Renal cortex interstitium (tissue), 11 donors: ENCODE results near the gene B3GNT7. TPM values are rescaled to one million over a fixed set of nuclear protein-coding genes. Genes with fewer than 3 reads are reported as not detected.

Experiments
- DNase-seq, 11 donors: peaks; one replicate each; pipeline ENCODE4 v3.0.0-alpha.2; 2013; ENCODE audit warnings: low read depth in 9 of 11, low spot score in 4 of 11; ENCODE audit errors: extremely low read depth in 1 of 11
- polyA plus RNA-seq, 3 donors: library from polyadenylated mRNA; unstranded; fragments of 120-200 nt; gene quantifications; one replicate each; pipeline ENCODE4 v1.2.1, GENCODE V29; 2013; ENCODE audit not compliant: insufficient read length in 3 of 3

Gene B3GNT7
- polyA plus RNA-seq, 3 donors, result 3.4 to 4.1 (median 3.9) TPM

- no peak for DNase-seq
These were observed 16.0 kb upstream of the B3GNT7 start for GRCh38 chr2:231379266-231380215.

GRCh38 chr2:231380307-231380706 is 15.2 kb upstream of the B3GNT7 start:
- no peak for DNase-seq

- DNase-seq, result no peak
These were observed 14.3 kb upstream of the B3GNT7 start for GRCh38 chr2:231380991-231381847.

GRCh38 chr2:231382116-231382515 is 13.4 kb upstream of the B3GNT7 start:
- DNase-seq, result no peak

GRCh38 chr2:231383416-231384108 is 11.9 kb upstream of the B3GNT7 start:
- no peak for DNase-seq

GRCh38 chr2:231384109-231384435 is 11.4 kb upstream of the B3GNT7 start:
- DNase-seq, result no peak

GRCh38 chr2:231384970-231385369 is 10.5 kb upstream of the B3GNT7 start:
- DNase-seq, result no peak

GRCh38 chr2:231385429-231385828 is 10.1 kb upstream of the B3GNT7 start:
- no peak for DNase-seq

GRCh38 chr2:231386446-231386845 is 9.1 kb upstream of the B3GNT7 start:
- DNase-seq, result no peak

GRCh38 chr2:231387904-231388724 is 7.4 kb upstream of the B3GNT7 start:
- DNase-seq, result no peak

GRCh38 chr2:231388725-231389346 is 6.7 kb upstream of the B3GNT7 start:
- no peak for DNase-seq

GRCh38 chr2:231390667-231391066 is 4.8 kb upstream of the B3GNT7 start:
- no peak for DNase-seq

GRCh38 chr2:231391981-231392380 is 3.5 kb upstream of the B3GNT7 start:
- DNase-seq, result no peak

- DNase-seq, result no peak
These were observed 2.9 kb upstream of the B3GNT7 start for GRCh38 chr2:231392431-231393148.

- DNase-seq, result no peak
These were observed 2.1 kb upstream of the B3GNT7 start for GRCh38 chr2:231393149-231394131.
